Esophagus squamous epithelium (tissue), 4 donors: ENCODE results near the gene DOK5.

Experiments
- POLR2A ChIP-seq, 4 donors: fragments of 450-650 bp; IDR thresholded peaks; one replicate each; pipeline ENCODE4 v1.6.1; 2017; ENCODE audit warnings: antibody characterized with exemption in 4 of 4, mild to moderate bottlenecking in 4 of 4, moderate library complexity in 3 of 4
- TF ChIP-seq, protein P1 (sequence below), 6 experiments: fragments of 450-650 bp in 4 of 6; fragments of 200-600 bp in 2 of 6; sonication (generic) in 2 of 6; IDR thresholded peaks; one replicate each; pipeline ENCODE4 v1.5.1; 2016 to 2019; ENCODE audit warnings: antibody characterized with exemption in 6 of 6, mild to moderate bottlenecking in 4 of 6, moderate library complexity in 4 of 6

DNA sequence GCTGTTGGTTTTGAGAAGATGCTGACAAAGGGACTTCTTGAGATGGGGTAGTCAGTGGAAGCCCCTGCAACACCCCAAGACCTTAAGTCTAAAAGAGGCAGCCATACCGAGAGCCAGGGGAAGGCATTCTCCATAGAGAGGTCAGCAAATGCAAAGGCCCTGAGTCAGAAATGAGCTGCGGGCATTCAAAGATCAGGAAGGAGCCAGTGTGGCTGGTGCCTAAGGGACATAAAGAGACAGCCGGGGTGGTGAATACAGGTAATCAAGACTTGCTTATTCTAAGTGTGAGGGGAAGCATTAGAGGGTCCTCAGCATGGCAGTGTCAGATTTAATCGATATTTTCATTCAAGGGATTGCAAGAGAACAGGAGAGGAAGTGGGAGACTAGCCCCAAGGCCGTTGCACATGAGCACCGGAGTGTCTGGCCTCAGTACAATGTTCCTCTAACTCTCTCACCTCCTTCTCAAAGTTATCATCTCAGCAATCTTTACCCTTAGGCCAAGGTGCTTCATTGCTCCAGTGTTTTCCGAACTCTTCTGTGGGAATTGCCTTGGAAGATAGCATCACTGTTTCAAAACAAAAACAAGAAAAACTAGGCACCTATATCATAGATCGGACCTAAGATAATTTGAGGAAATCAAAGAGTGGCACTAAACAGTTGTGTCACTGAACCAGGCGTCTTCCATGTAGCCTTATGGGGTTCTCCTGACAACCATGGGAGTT lies 173.2 kb downstream of the DOK5 start:
- TF ChIP-seq, protein P1, sequence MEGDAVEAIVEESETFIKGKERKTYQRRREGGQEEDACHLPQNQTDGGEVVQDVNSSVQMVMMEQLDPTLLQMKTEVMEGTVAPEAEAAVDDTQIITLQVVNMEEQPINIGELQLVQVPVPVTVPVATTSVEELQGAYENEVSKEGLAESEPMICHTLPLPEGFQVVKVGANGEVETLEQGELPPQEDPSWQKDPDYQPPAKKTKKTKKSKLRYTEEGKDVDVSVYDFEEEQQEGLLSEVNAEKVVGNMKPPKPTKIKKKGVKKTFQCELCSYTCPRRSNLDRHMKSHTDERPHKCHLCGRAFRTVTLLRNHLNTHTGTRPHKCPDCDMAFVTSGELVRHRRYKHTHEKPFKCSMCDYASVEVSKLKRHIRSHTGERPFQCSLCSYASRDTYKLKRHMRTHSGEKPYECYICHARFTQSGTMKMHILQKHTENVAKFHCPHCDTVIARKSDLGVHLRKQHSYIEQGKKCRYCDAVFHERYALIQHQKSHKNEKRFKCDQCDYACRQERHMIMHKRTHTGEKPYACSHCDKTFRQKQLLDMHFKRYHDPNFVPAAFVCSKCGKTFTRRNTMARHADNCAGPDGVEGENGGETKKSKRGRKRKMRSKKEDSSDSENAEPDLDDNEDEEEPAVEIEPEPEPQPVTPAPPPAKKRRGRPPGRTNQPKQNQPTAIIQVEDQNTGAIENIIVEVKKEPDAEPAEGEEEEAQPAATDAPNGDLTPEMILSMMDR (IDR thresholded peaks at IDR 0.05), result no peak
- TF ChIP-seq POLR2A (IDR thresholded peaks at IDR 0.05), result no peak
